Measurements from ENCODE around the gene UPF3A.
"Not testable (repeated sequence)": the region's sequence is repeated elsewhere in the genome, so short reads cannot be mapped to it uniquely, and the experiment has no call there.

Gene UPF3A, protein sequence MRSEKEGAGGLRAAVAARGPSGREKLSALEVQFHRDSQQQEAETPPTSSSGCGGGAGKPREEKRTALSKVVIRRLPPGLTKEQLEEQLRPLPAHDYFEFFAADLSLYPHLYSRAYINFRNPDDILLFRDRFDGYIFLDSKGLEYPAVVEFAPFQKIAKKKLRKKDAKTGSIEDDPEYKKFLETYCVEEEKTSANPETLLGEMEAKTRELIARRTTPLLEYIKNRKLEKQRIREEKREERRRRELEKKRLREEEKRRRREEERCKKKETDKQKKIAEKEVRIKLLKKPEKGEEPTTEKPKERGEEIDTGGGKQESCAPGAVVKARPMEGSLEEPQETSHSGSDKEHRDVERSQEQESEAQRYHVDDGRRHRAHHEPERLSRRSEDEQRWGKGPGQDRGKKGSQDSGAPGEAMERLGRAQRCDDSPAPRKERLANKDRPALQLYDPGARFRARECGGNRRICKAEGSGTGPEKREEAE

GRCh38 chr13:114281351-114282040, at the start of gene UPF3A:
Gene UPF3A (plus strand): TSS chr13:114281601. CDS start chr13:114281640, 39 bp downstream.
- peak; percentile 85 for DNase-seq (ENCODE audit: low spot score)

DNA sequence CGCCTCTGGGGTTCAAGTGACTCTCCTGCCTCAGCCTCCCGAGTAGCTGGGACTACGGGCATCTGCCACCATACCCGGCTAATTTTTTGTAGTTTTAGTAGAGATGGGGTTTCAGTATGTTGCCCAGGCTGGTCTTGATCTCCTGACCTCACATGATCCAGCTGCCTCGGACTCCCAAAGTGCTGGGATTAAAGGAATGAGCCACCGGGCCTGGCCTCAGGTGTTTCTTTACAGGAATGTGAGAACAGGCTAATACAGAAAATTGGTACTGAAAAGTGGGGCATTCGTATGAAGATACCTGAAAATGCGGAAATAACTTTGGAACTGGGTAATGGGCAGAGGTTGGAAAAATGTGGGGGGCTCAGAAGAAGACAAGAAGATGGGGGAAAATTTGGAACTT, 49.5 kb upstream of the UPF3A start:
- DNase-seq (ENCODE audit: low spot score): no peak

GRCh38 chr13:114234266-114234644, 47.1 kb upstream of the UPF3A start:
- DNase-seq (ENCODE audit: low spot score): no peak

GRCh38 chr13:114234645-114235421, 46.6 kb upstream of the UPF3A start, which contains the start of gene CDC16:
Gene CDC16 (plus strand): TSS chr13:114234897. CDS start chr13:114235085, 188 bp downstream.
- DNase-seq (ENCODE audit: low spot score): peak; percentile 95

GRCh38 chr13:114235697-114236096, 45.7 kb upstream of the UPF3A start:
- DNase-seq (ENCODE audit: low spot score): no peak

- DNase-seq (ENCODE audit: low spot score): no peak
Observed at GRCh38 chr13:114236227-114236626, 45.2 kb upstream of the UPF3A start.

DNA sequence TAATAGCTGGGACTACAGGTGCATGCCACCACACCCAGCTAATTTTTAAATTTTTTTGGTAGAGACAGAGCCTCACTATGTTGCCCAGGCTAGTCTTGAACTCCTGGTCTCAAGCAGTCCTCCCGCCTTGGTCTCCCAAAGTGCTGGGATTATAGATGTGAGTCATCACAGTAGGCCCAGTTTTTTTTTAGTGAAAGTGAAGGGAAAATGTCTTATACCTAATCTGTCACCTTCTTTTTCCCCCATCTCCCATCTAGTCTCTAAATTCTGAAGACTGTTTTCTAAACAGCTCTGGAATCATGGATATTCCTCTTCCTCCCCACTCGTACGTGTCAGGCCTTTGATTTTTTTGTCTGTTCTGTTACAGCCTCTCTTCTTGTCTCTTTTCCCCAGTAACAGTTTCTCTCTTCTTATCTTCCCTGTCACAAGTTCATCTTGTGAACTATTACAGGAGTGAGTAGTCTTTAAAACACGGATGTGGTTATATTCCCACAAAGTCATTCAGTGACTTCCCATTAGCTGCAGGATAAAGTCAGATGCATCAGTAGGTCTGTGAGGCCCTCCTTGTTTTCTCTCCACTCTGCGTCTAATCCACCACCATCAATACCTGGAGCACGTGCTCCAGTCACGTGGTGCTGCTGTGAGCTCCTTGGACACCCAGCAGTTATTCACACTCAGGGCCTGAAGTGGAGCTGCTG, 43.8 kb upstream of the UPF3A start:
- no peak for DNase-seq (ENCODE audit: low spot score)

- no peak for DNase-seq (ENCODE audit: low spot score)
Observed at GRCh38 chr13:114241918-114242317, 39.5 kb upstream of the UPF3A start.

DNA sequence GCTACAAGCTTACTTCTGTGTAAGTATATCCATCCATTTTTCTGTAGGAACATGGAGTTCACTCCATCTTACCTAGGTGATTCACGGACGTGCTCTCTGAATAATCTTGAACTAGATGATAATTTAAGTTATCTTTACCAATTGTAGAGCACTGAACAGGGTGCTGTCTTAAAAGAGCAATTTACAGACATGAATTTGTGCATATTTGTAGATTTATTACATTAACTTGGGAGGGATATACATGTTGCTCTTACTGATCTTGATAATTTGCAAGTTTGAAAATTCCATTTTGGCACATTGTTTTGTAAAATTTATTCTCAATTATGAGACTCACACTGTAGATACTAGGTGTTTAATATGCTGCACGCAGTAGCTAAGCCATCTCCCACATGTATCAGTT, 37.4 kb upstream of the UPF3A start:
- DNase-seq (ENCODE audit: low spot score): no peak

GRCh38 chr13:114244637-114245036, 36.8 kb upstream of the UPF3A start:
- no peak for DNase-seq (ENCODE audit: low spot score)

DNA sequence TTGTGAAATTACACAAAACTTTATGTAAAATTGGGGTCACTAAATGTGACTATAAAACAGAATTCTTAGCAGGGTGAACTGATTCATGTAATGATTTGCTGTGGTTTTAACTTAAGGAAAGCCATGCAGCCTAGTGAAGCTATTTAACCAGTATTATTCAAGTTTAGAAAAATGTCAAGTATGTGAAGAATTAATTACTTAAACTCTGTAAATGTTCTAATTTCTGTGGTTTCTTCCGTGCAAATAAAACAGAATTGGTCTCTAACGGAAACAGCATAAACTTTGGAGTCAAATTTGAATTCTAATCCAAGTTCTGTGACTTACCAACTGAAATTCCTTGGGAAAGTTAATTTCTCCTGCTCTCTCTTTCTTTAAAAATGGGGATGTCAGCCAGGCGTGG, 33.4 kb upstream of the UPF3A start:
- DNase-seq (ENCODE audit: low spot score): no peak

GRCh38 chr13:114249077-114249476, 32.3 kb upstream of the UPF3A start:
- no peak for DNase-seq (ENCODE audit: low spot score)

GRCh38 chr13:114251639-114252440, 29.6 kb upstream of the UPF3A start:
- DNase-seq (ENCODE audit: low spot score): not testable (repeated sequence)

DNA sequence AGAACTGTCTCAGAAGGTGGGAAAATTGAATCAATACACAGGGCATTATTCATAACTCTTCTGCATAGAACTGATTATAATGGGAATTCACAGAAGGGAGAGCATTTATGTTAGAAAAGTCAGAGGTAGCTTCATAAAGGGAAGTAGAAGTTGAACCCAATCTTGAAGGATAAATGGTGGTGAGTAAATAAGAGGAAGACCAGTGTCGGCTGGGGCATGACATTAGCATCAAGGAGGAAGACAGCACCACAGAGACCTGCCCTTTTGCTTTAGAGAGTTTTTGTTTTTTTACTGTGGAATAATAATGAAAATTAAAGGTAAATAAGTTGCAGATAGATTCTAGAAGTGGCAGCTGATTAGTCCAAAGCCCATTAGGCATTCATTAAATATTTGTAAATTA, 24.9 kb upstream of the UPF3A start:
- no peak for DNase-seq (ENCODE audit: low spot score)

DNA sequence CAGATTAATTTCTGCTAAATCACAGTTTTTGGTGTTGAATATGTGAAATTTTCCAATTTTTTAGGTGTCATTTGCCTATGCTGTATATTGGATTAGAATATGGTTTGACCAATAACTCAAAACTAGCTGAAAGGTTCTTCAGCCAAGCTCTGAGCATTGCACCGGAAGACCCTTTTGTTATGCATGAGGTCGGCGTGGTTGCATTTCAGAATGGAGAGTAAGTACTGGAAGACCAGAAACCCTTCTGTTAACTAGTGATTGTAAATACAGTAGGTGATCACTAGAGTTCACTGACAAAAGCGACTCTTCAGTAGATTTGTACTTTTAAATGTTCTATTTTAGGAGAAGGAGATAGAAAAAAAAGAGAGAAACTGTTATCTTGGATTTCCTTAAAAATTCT, 24.4 kb upstream of the UPF3A start:
- DNase-seq (ENCODE audit: low spot score): no peak

GRCh38 chr13:114258589-114258988, 22.8 kb upstream of the UPF3A start:
- DNase-seq (ENCODE audit: low spot score): no peak

DNA sequence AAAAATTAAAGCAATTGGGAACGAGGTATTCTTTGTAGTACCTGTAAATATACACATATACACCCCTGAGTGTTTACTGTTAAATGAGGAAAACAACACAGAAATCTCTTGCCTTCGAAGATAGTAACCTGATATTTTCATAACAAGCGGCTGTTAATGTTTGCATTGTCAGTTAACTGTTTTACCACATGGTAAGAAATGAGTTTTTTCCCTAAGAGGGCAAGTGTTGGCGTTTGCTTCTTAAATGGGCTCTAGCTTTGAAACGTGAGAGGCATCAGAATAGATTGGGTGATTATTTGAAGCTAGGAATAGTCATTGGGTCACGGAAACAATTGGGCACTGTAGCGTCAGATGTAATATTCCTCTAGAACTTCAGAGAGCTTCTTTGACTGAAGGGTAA, 22.0 kb upstream of the UPF3A start:
- DNase-seq (ENCODE audit: low spot score): no peak

GRCh38 chr13:114259974-114260373, 21.4 kb upstream of the UPF3A start:
- no peak for DNase-seq (ENCODE audit: low spot score)

DNA sequence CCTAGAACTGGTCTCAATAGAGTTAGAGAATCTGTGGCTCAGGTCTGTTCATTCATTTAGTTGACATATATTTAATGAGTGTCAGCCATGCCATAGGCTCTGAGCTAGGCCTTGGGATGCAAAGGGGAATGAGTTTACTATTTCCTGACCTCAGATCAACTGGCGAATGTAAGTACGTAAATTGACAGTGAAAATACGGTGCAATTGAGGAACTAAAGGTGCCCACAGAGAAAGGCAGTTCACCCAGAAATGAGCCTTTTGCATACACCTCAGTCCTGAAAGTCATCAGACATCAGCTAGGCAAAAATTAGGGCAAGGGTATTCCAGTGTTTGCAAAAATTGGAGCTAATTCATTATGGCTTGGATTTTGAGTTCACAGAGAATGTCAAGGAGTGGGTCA, 20.6 kb upstream of the UPF3A start:
- no peak for DNase-seq (ENCODE audit: low spot score)

GRCh38 chr13:114261328-114261965, 20.0 kb upstream of the UPF3A start:
- no peak for DNase-seq (ENCODE audit: low spot score)

DNA sequence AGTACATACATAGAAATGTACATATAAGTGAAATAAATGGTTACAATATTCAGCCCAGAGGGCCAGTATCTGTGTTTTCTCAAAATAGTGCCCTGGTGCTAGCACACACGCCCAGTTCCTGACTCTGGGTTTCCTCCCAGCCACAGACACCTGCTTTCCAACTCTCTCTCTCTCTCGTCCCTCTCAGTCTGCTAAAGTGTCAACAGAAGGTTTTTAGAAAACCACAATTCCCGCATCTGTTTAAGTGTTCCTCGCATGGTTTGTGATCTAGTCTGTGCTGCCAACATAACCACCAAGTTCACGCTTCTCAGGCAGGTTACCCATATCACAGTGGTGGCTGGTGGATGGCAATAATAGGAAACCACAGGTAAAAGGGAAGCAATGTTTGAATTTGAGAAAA, 17.8 kb upstream of the UPF3A start:
- DNase-seq (ENCODE audit: low spot score): no peak

All from SW480 (cell line).